GM11168 (cell line): ENCODE data around the gene CDC5L.

Source experiments
- in situ Hi-C: fragments of 300-500 bp; cut with MboI; formaldehyde crosslinking; loops from one replicate; pipeline ENCODE4 v1.12.0; 2022; ENCODE audit warnings: low sequenced_read_pairs; ENCODE audit not compliant: unreplicated experiment

CDC5L gene

GRCh38 chr6:44471271-44471981, 83.9 kb downstream of the CDC5L start:
- in situ Hi-C loops, result loop anchor here (10.0 kb wide), 1 partner anchor 173 kb away; no protein-coding TSS in a partner anchor

GRCh38 chr6:44472250-44472945, 84.9 kb downstream of the CDC5L start:
- in situ Hi-C loops, result loop anchor here (10.0 kb wide), 1 partner anchor 172 kb away; no protein-coding TSS in a partner anchor

GRCh38 chr6:44473393-44474189, 86.1 kb downstream of the CDC5L start:
- in situ Hi-C loops, result loop anchor here (10.0 kb wide), 1 partner anchor 171 kb away; no protein-coding TSS in a partner anchor

GRCh38 chr6:44474190-44474631, 86.7 kb downstream of the CDC5L start:
- in situ Hi-C loops, result loop anchor here (10.0 kb wide), 1 partner anchor 171 kb away; no protein-coding TSS in a partner anchor

GRCh38 chr6:44474643-44475042, 87.1 kb downstream of the CDC5L start:
- in situ Hi-C loops, result loop anchor here (10.0 kb wide), 1 partner anchor 170 kb away; no protein-coding TSS in a partner anchor

GRCh38 chr6:44475417-44475778, 87.9 kb downstream of the CDC5L start:
- in situ Hi-C loops, result loop anchor here (10.0 kb wide), 1 partner anchor 169 kb away; no protein-coding TSS in a partner anchor

- in situ Hi-C loops, result loop anchor here (10.0 kb wide), 1 partner anchor 169 kb away; no protein-coding TSS in a partner anchor
These were observed 88.4 kb downstream of the CDC5L start for GRCh38 chr6:44475779-44476434.

- in situ Hi-C loops, result loop anchor here (10.0 kb wide), 1 partner anchor 168 kb away; no protein-coding TSS in a partner anchor
These were observed 89.3 kb downstream of the CDC5L start for GRCh38 chr6:44476849-44477248.

- in situ Hi-C loops, result loop anchor here (10.0 kb wide), 1 partner anchor 167 kb away; no protein-coding TSS in a partner anchor
These were observed 89.9 kb downstream of the CDC5L start for GRCh38 chr6:44477293-44477894.

GRCh38 chr6:44478158-44478557, 90.7 kb downstream of the CDC5L start:
- in situ Hi-C loops, result loop anchor here (10.0 kb wide), 1 partner anchor 167 kb away; no protein-coding TSS in a partner anchor

- in situ Hi-C loops, result loop anchor here (10.0 kb wide), 1 partner anchor 166 kb away; no protein-coding TSS in a partner anchor
These were observed 91.2 kb downstream of the CDC5L start for GRCh38 chr6:44478591-44479254.

GRCh38 chr6:44480097-44480541, 92.6 kb downstream of the CDC5L start:
- in situ Hi-C loops, result no loop called here

GRCh38 chr6:44481056-44481455, 93.5 kb downstream of the CDC5L start:
- in situ Hi-C loops, result no loop called here

GRCh38 chr6:44481760-44482159, 94.3 kb downstream of the CDC5L start:
- in situ Hi-C loops, result no loop called here

- in situ Hi-C loops, result no loop called here
These were observed 98.3 kb downstream of the CDC5L start for GRCh38 chr6:44485601-44486401.

- in situ Hi-C loops, result no loop called here
These were observed 99.5 kb downstream of the CDC5L start for GRCh38 chr6:44487002-44487401.

- in situ Hi-C loops, result no loop called here
These were observed 100.1 kb downstream of the CDC5L start for GRCh38 chr6:44487586-44487985.
